GM21515 (cell line): ENCODE results near the gene AHDC1.

Experiments used
- ATAC-seq: cut with Tn5 transposase; IDR thresholded peaks from one replicate; pipeline ENCODE4 v1.9.1; 2021; ENCODE audit not compliant: unreplicated experiment

Gene AHDC1

DNA sequence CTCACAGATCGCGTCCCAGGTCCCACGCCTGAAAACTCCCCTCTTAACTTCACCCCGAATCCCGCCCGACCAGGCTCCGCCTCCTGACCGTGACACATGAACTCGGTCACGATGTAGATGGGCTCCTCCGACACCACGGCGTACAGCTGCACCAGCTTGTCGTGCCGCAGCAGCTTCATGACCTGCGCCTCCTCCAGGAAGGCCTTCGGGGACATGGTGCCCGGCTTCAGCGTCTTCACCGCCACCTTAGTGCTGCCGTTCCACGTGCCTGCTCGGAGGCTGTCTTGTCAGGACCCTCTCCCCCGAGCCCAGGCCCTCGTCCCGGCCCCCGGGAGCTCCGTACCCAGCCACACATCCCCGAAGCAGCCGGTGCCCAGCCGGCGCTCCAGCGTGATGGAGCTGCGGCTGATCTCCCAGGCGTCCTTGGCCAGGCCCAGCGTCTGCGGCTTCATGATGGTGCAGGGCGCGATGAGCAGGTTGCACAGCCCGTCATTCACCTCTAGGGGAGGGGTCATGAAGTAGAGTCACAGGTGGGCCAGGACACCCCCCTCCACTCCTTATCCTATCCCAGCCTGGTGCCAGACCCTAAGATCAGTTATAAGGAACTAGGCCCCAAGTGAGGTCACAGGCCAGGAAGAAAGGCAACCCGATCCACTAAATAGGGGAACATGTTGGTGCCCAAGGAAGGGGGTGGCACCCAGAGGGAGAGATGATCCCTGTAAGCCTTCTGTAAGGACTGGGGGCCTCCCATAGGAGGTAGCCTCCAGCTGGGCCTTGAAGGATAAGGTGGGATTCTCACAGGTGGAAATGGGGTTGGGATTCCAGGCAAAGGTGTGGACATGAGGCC lies 11.6 kb upstream of the AHDC1 start:
- ATAC-seq = no peak

DNA sequence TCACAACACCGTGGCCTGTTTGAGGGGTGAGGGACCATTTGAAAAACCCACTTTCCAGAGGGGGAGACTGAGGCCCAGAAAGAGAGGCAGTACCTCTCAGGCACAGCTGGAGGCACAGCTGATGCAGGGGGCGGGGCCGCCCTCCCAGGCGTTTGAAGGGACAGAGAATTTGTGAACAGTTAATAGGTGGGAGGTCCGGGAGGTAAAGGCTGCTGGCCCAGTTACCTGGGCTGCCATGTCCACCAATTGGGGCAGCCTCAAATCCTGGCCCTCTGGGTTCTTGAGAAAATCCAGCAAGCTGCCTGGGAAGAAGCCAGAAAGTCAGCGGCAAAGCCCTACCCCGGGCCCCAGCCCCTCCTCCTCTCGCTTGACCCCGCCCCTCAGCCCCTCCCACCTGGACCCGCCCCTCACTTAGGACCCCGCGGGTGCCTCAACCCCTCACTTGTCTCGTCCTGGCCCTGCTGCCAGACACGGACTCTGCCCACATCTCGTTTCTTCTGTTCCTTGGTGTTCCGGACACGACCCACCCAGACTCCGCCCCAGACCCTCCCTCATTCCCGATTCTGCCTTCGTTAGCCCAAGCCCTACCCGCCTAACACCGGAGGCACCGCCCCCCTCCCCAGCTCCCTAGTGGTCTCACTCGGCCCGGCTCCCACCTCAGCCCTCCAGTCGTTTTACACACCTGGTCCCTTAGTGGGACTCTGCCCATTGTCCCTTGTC lies 10.8 kb upstream of the AHDC1 start:
- ATAC-seq = no peak

DNA sequence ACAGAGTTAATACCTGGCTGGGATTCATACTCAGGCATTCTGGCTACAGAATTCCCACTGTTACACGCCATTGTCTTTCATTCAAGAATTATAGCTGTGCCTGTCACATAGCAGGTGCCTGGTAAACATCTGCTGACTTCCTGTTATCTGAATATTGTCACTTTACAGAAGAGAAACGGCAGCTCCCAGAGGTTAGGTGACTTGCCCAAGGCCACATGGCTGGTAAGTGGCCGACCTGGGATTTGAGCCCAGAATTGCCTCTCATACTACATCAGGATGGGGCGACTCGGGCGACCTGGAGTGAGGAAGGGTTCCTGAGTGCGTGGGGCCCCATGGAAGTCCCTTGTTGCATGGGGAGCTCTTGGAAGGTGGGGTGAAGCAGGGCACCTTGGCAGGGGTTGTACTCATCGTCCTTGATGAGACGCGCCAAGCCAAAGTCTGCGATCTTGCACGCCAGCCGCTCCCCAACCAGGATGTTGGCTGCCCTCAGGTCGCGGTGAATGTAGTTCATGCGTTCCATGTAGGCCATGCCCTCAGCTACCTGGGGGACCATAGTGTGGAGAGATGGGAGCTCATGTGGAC lies 10.2 kb upstream of the AHDC1 start:
- ATAC-seq = no peak

DNA sequence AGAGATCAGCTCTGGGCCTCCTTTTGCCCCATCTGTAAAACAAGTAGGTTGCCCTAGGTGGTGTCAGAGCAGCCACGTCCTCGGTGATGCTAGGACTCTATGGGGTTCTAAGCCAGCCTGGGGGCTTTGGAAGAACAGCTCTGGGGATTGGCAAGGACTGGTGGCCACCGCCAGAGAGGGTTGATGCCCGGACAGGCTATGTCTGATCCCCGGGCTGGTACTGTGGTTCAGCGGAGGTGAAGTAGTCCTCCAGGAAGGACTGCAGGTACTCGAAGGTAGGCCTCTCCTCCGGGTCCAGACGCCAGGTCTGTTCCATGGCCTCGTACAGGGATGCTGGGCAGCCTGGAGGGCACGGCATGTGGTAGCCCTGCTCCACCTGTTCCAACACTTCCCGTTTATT lies 8.8 kb upstream of the AHDC1 start:
- ATAC-seq = no peak

DNA sequence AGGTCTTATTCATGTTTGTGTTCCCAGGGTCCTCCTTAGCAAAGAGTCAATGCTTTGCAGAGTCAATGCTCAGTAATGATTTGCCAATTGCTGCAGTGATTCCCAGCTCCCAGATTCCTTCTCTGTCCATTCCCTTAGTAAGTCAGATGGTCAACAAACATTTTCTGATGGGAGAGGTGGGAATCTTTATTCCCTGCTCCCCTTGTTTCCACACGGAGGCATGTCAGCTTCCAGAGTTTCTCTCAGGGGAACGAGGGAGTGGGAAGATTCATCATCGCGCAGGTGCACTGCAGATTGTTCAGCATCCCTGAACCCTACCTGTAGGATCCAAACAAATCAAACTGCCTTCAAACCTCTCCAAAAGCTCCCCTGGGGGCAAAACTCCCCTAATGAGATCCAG lies 7.5 kb upstream of the AHDC1 start:
- ATAC-seq = no peak

DNA sequence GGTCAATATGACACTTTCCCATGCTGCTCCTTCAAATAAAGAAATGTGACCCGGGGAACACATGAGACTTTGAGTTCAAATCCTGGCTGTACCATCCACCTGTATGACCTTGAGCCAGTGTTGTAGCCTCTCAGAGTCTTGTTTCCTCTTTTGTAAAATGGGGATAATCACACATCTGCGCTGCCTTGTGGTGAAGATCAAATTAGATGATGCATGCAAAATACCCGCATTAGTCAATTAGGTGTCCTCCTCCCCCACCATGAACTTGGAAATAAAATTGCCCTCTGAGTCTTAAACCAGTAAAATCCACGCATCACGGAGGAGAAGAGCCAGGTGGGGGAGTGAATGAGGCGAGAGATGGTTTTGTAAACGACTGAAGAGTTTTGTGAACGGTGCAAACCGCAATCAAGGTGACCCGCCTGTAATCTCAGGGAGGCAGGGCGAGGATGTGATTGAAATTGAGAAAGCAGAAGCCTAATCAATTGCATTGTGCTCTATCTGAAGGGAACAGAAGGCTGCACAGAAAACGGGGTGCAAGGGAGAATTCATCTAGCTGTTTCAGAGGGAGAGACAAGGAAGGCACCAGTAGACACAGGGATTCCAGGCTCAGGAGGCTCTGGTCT lies 5.8 kb upstream of the AHDC1 start:
- ATAC-seq = no peak

DNA sequence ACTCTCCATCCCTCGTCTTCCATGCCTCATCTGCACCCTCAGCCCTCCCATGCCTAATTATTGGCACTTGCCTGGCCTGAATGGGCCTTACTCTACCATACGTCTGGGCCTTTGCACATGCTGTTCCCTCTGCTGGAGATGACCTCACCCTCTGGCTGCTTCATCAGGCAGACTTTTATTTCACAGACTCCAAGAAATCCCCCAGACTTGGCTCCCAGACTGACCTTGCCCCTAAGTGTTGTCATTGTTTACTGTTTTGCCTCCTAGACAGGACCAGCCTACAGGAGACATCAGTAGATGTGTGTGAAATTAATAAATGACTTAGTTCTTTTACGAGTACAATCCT lies 5.2 kb upstream of the AHDC1 start:
- no peak for ATAC-seq

DNA sequence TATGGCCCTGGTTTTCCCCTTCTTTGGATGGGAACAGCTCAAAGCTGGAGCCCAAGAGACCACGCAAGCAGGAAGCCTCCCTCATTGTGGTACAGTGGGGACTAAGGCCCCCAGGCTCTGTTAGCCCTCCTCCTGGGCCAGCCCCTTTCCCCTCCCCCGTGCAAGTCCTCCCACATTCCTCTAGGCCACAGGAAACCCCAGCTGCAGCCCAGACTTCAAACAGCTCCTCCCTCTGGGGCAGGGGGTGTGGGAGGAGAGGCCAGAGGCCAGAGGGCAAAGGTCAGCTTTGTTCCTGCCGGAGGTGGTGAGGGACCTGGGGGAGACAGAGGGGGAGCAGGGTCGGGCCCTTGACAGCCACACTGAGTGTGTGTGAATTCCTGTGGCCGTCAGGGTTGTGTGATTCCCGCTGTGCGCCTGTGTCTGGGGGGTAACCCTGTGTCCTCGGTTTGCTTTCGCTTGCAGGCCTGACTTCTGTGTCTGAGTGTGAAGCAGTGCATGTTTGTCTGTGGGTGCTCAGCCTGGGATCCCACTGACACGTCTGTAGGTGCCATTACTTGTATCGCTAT lies 3.4 kb upstream of the AHDC1 start:
- no peak for ATAC-seq

DNA sequence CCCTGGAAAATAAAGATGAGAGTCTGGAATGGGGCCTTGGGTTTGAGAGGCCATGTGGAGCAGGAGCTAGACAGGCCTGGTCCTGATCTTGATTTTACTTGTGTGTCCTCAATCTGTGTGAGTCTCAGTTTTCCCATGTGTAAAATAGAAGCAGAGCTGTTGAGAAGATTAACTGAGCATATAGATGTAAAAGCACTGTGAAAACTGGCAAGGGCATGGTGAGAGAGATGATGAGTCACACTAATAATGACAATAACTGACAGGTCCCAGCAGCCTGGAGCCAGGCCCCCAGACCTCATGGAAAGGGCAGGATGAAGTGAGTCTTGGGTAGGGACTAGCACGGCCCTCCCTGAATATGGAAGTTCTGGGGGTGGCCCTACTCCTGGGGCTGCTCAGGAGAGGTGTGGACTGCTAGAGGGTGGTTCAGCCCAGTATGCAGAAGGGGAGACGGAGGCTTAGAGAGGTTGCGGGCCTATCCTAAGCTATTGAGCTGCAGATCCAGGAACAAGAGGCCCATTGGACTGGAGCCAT lies 2.8 kb upstream of the AHDC1 start:
- ATAC-seq = no peak

DNA sequence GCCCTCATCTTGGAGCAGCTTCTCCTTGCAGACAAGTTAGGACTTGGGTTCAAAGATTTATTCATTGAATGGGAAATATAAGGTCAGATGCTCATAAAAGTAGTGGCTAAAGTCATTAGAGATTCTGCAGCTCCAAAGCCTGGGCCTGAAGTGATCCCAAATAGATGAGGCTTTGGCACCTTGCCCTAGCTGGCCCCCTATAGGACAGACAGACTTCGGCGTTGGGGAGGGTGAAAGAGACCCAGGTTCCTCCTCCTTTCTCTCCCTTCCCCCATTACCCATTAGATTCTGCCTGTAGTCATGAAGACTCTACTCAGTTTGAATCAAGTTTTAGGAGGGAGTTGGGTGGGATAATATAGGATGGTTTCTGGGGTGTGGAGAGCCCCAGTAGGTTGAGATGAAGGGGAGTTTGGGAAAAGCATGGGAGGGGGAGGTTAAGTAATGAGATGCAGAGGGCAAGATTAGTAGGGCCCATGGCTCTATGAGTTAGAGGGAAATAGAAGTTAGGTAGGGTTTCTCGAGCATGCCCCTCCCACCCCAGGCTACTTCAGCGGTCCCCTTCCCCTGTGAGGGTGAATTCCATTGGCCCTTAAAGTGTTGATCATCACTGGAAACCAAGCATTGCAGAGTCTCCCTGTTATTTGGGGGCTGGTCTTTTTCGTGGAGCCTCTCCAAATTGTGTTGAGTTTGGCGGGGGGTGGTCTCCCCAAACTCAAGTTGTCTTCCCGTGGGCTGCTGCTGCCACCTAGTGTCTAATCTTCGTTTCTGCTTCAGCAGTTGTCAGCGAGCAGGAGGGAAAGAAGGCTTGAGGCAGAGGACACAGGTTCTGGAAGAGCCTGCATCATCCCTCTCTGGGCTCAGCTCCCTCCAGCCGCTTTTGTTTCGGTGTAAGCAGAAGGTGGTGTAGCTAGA lies 2.1 kb upstream of the AHDC1 start:
- no peak for ATAC-seq

DNA sequence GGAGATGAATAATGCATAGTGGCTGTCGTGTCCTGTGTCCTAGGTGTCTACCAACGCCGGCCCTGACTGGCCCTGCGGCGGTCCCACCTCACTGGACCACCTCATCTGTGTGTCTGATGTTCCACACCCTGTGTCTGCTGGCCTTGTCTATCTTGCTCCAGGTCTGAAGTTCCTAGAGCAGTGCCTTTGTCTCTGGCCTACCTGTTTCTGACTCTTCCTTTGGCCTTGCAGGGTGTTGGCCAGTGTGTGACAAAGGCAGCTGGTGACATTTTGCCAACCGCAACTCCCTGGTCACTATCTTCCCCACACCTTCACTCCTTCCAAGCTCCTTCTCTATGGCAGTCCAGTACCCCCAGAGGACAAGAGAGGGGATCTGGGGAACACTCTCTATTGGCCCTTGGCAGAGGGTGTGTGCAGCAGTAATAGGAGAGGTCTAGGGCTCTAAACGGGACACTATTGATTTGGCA lies 1.4 kb upstream of the AHDC1 start:
- no peak for ATAC-seq

DNA sequence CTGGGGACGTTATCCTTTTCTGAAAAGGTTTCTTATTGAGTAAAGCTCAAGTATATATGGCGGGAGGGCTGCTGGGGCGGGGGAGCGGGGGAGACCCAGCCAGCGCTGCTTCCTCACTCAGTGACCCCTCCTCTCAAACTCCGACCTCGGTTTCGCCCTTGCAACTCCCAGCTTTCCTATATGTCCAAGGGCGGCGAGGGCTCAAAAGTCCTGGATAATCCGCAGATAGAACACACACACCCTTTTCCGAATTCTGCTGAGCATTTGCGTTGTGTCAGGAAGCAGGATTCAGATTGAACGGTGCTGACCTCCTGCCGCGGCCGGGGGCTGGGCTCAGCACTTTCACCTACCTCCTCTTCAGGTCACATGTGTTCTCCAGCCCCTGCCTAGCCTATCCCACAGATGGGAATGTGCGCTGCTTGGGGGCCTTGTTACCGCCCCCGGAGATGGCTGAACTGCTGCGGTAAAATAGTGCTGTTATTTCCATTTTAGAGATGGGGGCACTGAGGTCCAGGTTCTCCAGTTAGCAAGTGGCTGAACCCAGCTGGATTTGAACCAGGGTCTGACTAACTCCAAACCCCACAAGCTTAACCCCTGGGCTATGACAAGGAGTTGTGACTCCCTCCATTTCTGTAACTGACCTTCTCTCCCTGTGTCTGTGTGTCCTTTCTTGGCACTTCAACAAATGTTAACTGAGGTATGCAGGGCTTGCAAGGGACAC lies 795 bp upstream of the AHDC1 start:
- no peak for ATAC-seq

DNA sequence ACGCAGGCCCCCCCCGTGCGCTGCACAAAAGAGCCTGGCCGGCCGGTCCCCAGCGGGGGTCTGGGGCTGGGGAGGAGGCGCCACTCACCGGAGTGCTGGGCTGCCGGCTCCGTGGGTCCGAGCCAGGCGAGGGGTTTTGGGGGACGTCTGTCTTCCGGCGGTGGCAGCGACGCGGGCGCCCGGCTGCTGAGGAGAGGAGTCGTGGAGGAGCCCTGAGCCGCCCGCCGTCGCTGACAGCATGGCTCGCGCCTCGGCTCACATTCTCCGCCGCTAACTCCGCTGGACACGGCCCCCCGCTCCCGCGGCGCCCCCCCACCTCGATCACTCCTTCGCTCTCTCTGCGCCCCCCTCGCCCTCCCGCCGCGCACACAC lies 649 bp downstream of the AHDC1 start:
- ATAC-seq = no peak

DNA sequence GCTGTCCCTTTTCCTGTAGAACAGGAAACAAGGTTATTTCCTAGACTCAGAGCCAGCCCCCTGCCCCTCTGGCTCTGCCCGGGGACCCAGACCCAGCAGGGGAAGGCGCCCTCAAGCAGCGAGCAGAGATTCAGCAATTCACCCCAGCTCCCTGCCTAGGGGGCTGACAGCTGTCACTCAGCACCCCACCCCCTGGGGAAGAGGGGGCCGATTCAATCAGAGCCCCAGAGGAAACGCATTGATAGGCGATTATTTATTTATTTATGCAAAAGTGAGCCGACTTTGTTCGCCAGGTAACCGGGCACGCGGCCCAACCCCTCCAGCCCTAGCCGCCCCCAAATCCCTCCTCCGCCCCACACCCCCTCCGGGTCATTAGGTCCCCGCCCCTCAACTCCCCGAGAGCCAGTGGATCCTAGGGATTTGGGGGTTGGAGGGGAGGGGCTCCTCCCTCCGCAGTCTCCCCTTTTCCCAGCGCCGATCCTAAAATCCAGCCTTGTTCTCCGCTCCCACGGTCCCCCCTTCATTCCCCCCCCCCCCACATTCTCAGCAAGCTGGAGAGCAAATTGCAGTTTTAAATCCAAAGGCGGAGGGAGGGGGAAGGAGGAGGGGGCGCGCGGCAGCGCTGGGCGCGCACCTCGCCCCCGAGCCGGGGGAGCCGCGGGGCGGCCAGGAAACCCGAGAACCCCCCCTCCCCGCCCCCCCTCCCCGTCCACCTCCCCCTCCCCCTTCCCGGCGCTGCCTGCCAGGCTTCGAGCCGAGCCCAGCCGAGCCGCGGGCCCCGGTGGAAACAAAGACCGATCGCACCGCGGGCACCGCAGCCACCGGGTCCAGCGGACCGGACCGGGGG lies 1.3 kb downstream of the AHDC1 start:
- no peak for ATAC-seq

DNA sequence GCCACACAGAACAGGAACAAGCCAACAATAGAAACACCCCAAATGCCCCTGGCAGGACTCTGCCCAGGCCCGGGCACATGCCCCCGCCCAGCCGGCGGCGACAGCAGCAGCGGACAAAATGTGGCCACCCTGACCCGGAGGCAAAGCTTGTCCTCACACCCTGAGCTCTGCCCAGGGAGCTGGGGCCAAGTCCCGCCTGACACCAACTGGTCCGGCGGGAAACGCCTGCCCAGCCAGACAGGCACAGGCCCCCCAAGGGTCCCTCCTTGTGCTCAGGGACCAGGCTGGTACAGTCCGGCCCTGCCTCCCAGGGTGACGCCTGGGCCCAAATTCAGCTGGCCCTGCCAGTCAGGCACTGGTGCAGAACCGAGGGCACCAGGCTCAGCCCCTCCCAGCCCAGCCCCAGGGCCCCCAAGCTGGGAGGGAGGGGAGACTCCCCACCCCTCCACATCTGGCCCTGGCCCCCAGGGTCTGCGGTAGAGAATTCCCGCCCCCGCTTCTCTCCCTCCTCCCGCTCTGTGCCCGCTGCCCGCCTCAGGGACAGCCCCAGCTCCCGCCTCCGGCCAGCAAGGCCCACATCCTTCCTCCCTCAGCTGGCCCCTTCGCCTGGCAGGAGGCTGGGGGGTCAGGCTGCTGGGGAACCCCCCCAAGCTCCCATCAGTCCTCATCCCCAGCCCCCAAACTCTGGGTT lies 2.0 kb downstream of the AHDC1 start:
- no peak for ATAC-seq

DNA sequence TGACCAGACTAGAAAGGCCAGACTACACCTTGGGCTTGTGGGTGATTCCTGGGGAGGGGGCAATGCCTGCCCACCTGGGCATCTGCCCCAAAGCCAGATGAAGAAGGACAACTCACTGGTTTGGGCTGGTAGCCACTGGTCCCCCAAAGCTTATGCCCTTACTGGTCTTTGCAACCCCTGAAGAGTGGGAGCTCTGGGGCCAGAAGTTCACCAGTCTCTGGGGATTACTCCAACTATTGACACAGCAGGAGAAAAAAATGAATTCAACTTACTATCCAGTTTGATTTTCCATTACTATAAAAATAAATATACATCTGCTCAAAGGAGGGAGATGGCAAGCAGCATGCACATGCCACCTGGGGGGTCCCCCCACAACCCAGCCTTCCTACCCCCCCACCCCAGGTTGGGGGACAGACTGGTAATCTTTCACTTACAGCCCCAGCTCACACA lies 2.6 kb downstream of the AHDC1 start:
- no peak for ATAC-seq

DNA sequence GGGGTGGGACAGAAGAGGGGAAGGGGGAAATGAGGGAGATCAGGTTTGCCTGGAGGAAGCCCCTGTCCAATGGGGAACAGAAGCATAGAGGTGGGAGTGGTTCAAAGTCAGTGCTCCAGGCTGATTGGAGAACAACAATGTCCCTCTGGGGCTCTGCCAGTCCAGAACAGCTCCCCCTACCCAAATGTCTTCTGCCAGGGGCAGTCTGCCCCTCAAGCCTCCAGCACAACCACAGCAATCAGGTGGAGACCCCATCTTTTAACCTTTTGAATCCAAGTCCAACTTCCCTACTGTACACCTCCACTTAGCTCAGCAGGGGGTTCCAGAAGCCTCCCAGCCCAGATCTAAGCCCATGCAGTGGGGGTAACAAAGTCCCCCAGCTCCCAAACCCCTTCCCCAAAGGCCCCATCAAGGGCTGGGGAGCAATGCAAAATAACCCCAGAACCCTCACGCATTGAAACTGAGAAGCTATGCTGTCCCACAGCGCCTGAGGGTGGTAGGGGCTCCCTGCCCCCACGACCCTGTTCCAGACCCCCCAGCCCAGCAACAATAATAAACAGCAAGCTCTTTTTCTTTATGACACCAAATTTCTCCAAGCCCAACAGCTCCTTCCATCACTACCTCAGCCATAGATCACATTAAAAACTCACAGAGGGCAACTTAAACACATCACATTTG lies 3.3 kb downstream of the AHDC1 start:
- no peak for ATAC-seq
